ENCODE data around the gene ARHGAP6. TPM values are rescaled to one million over a fixed set of nuclear protein-coding genes. Genes with fewer than 3 reads are reported as not detected.

ARHGAP6 gene
- total and polyA plus RNA-seq, 2 of the 4 experiments (the other 2 are of a cell fraction), result 1.4 to 1.8 TPM

GRCh38 chrX:11273544-11273943 lies 392.2 kb downstream of the ARHGAP6 start:
- Histone ChIP-seq H3K9me1 (ENCODE audit: insufficient read depth, low read length) (no peaks in the 10 kb centered on the region), H2AFZ (replicated peaks; ENCODE audit: low read length, poor library complexity) (no peak overlapping the region), H3K4me2 (ENCODE audit: low read depth, low read length) (no peak overlapping the region; the same call in 1 of the 2 replicates), H3K4ac (ENCODE audit: low read depth, low read length) (no peak overlapping the region), H4K20me1 (ENCODE audit: insufficient read depth, low read length) (no peaks in the 10 kb centered on the region), H4K91ac (ENCODE audit: insufficient read depth, low read depth, low read length) (no peak overlapping the region), H2BK120ac (ENCODE audit: low read depth, low read length) (peak overlapping the region; percentile 46; the same call in 1 of the 2 replicates), H3K18ac (ENCODE audit: low read depth, low read length) (no peak overlapping the region), H3K9ac (ENCODE audit: low read depth, low read length) (no peak overlapping the region), H3K27ac (ENCODE audit: insufficient read depth, low read length) (no peak overlapping the region), H4K8ac (ENCODE audit: low read depth in 2 of 2, low read length in 2 of 2) (no peak overlapping the region), H2AK5ac (ENCODE audit: low read depth, low read length) (no peak overlapping the region), H3K4me3 (ENCODE audit: insufficient read depth, low read depth, low read length) (no peak overlapping the region), H3K14ac (replicated peaks; ENCODE audit: low read depth, low read length) (no peak overlapping the region), H3K27me3 (ENCODE audit: control insufficient read depth, insufficient read depth, low read length) (no peaks in the 10 kb centered on the region), H3K36me3 (ENCODE audit: control insufficient read depth, insufficient read depth, low read length) (no peaks in the 10 kb centered on the region), H2AK9ac (replicated peaks; ENCODE audit: low read depth, low read length, poor library complexity) (no peak overlapping the region), H4K5ac (ENCODE audit: low read depth, low read length) (no peak overlapping the region), H2BK15ac (ENCODE audit: low read depth, low read length) (0 out of 3 replicates have a peak overlapping the region, but pooled peaks have one; percentile 36), H3K23ac (ENCODE audit: low read depth, low read length) (no peak overlapping the region), H2BK20ac (ENCODE audit: low read depth, low read length) (no peak overlapping the region), H2BK5ac (ENCODE audit: low read depth, low read length, poor library complexity, severe bottlenecking) (no peak overlapping the region), H3K4me1 (ENCODE audit: control insufficient read depth, insufficient read depth, low read length) (no peaks in the 10 kb centered on the region; the same call in 1 of the 2 replicates), H3K56ac (ENCODE audit: extremely low read depth, insufficient read depth, low read length) (no peak overlapping the region), H3K79me1 (ENCODE audit: low read depth in 1 of 2, low read length in 2 of 2) (no peaks in the 10 kb centered on the region), H3K9me3 (ENCODE audit: control insufficient read depth, insufficient read depth, low read length) (no peaks in the 10 kb centered on the region)
- POLR2A ChIA-PET (ENCODE audit: unreplicated experiment), result no interaction called here
- intact Hi-C loops (cut with micrococcal nuclease), result no loop called here
- dilution Hi-C loops (cut with HindIII; ENCODE audit: low sequenced_read_pairs, unreplicated experiment), result no loop called here
- in situ Hi-C loops (cut with MboI; ENCODE audit: low sequenced_read_pairs), result no loop called here
- ATAC-seq (ENCODE audit: low read depth) (peak; percentile 64; the same call in 1 of the 2 replicates), DNase-seq (peak; percentile 53)
- TF ChIP-seq USF2 (IDR thresholded peaks at IDR 0.05; ENCODE audit: low read depth, low read length) (no peak), MAZ (IDR thresholded peaks at IDR 0.05; ENCODE audit: borderline replicate concordance, low read depth, low read length) (no peak), RAD21 (IDR thresholded peaks at IDR 0.05; ENCODE audit: low read length) (no peak), CHD1 (IDR thresholded peaks at IDR 0.05; ENCODE audit: low read depth, low read length) (no peak)
- CTCF ChIA-PET, result interaction anchor here (0.6 kb wide), 1 partner anchor 1252 kb away, joined by 3 read pairs; no protein-coding TSS in a partner anchor
- WGBS, 2 experiments (ENCODE audit: extremely low coverage in 2 of 2, insufficient read length in 1 of 2), result no CpG with 5 or more reads among the region's 1 CpG
- BruUV-seq (replicated peaks), result no TSS peak
